Measurements from ENCODE around the gene NTMT2. TPM values are rescaled to one million over a fixed set of nuclear protein-coding genes. Genes with fewer than 3 reads are reported as not detected.

NTMT2 gene
- total RNA-seq, 1 donor from 2014 or later: not detected

GRCh38 chr1:170204121-170204520 lies 58.4 kb downstream of the NTMT2 start:
- DNase-seq: no peak
- TF ChIP-seq, protein P1, sequence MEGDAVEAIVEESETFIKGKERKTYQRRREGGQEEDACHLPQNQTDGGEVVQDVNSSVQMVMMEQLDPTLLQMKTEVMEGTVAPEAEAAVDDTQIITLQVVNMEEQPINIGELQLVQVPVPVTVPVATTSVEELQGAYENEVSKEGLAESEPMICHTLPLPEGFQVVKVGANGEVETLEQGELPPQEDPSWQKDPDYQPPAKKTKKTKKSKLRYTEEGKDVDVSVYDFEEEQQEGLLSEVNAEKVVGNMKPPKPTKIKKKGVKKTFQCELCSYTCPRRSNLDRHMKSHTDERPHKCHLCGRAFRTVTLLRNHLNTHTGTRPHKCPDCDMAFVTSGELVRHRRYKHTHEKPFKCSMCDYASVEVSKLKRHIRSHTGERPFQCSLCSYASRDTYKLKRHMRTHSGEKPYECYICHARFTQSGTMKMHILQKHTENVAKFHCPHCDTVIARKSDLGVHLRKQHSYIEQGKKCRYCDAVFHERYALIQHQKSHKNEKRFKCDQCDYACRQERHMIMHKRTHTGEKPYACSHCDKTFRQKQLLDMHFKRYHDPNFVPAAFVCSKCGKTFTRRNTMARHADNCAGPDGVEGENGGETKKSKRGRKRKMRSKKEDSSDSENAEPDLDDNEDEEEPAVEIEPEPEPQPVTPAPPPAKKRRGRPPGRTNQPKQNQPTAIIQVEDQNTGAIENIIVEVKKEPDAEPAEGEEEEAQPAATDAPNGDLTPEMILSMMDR (IDR thresholded peaks at IDR 0.05): no peak
- no peaks in the 10 kb centered on the region for H3K4me1 Mint-ChIP-seq

DNA sequence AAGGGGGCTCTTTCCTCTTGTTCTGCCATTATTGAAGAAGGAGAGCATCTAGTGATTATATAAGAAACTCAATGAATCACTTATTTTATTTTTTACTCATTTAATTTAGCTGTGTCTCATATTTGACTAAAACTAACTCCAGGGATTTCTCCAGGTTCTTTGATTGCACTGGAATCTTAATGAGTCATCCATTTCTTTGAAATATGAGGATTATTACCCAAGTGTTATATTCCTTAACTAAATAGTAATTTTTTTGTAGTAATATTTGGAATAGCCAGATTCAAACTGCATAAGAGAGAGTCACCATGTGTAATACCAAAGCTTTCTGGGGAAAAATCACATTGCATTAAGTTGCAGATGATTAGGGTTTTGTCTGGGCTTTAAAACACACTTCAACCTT lies 59.5 kb downstream of the NTMT2 start:
- DNase-seq (no peak), ATAC-seq (ENCODE audit: low read depth) (no peak)
- POLR2A ChIA-PET: no interaction called here
- no peak overlapping the region for H3K4me3 Mint-ChIP-seq
- no peak overlapping the region for H3K27ac Mint-ChIP-seq
- no peaks in the 10 kb centered on the region for H3K27me3 Mint-ChIP-seq
- H3K36me3 Mint-ChIP-seq (ENCODE audit: low read depth): no peaks in the 10 kb centered on the region
- intact Hi-C loops (cut with micrococcal nuclease): no loop called here
- TF ChIP-seq, protein P1 (IDR thresholded peaks at IDR 0.05): no peak
- CTCF ChIA-PET: no interaction called here
- H3K4me1 Mint-ChIP-seq: no peaks in the 10 kb centered on the region
- H3K9me3 Mint-ChIP-seq: peaks cover 9% of the 10 kb centered on the region

More at GRCh38 chr1:170204121-170204520, 58.4 kb downstream of the NTMT2 start:
- peaks cover 9% of the 10 kb centered on the region for H3K9me3 Mint-ChIP-seq
- intact Hi-C loops (cut with micrococcal nuclease): no loop called here
- no peak overlapping the region for H3K4me3 Mint-ChIP-seq
- no peak overlapping the region for H3K27ac Mint-ChIP-seq
- no peak for ATAC-seq (ENCODE audit: low read depth)
- POLR2A ChIA-PET: no interaction called here
- H3K36me3 Mint-ChIP-seq (ENCODE audit: low read depth): no peaks in the 10 kb centered on the region
- CTCF ChIA-PET: no interaction called here
- peaks cover 3% of the 10 kb centered on the region for H3K27me3 Mint-ChIP-seq

DNA sequence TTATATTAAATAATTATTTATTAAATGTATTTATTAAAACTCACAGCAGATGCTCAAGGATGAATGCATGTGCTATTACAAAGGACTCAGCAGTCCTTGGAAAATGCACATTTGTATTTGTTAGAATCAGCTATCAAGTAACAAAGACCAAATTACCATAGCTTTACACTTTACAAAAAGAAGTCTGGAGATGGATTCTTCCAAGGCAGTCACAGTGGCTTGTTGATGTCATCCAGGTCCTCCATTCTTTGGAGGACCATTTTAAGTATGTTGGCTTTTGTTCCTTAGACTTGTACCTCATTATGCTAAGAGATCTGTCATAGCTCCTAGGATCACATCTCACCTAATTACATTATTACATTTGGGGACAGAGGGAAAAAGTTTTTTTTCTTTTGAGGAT lies 63.4 kb downstream of the NTMT2 start:
- no peak overlapping the region for H3K27ac Mint-ChIP-seq
- intact Hi-C loops (cut with micrococcal nuclease): no loop called here
- H3K36me3 Mint-ChIP-seq (ENCODE audit: low read depth): no peaks in the 10 kb centered on the region
- peaks cover 9% of the 10 kb centered on the region for H3K9me3 Mint-ChIP-seq
- H3K27me3 Mint-ChIP-seq: peaks cover 1% of the 10 kb centered on the region
- POLR2A ChIA-PET: no interaction called here
- DNase-seq (no peak), ATAC-seq (ENCODE audit: low read depth) (no peak)
- TF ChIP-seq, protein P1 (IDR thresholded peaks at IDR 0.05): no peak
- H3K4me1 Mint-ChIP-seq: no peaks in the 10 kb centered on the region
- H3K4me3 Mint-ChIP-seq: no peak overlapping the region
- CTCF ChIA-PET: no interaction called here

DNA sequence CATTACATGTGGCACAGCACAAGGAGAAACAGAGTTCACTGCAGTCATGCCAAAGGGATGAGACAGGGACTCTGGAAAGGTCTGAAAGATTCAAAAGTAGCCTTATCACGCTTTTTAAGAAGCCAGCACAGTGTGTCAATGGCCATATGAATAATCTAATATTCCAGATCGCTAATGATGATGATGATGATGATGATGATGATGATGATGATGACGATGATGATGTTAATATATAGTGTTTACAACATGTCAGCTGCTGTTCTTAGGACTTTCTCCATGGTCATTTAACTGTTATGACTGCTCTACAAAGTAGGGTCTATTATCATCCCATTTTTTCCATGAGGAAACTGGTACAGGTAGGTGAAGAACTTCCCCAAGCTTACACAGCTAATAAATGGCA lies 64.4 kb downstream of the NTMT2 start:
- POLR2A ChIA-PET: no interaction called here
- CTCF ChIA-PET: no interaction called here
- no peak for DNase-seq
- ATAC-seq (ENCODE audit: low read depth): no peak
- Mint-ChIP-seq H3K4me3 (no peak overlapping the region), H3K9me3 (peaks cover 9% of the 10 kb centered on the region), H3K36me3 (ENCODE audit: low read depth) (no peaks in the 10 kb centered on the region), H3K27me3 (peaks cover 6% of the 10 kb centered on the region), H3K4me1 (no peaks in the 10 kb centered on the region), H3K27ac (no peak overlapping the region)
- TF ChIP-seq, protein P1 (IDR thresholded peaks at IDR 0.05): no peak
- intact Hi-C loops (cut with micrococcal nuclease): no loop called here

DNA sequence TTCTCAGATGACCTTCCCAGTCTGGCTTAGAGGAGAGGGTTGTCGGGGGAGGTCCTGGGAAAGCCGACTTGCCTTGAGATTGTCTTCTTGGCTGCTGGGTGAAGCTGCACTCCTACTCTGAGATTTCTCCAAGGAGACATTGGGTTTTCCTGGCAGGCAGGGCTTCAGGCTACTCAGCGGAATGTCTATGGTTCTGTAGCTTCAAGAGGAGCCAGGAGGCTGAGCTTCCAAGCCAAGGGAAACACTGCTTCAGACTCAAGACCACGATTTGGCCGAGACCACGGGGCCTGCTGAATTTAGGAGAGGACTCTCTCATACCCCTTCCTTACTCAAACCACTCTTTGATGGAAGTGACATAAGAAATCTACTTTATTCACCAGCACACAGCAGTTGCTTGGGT lies 67.8 kb downstream of the NTMT2 start:
- intact Hi-C loops (cut with micrococcal nuclease): no loop called here
- TF ChIP-seq, protein P1 (IDR thresholded peaks at IDR 0.05): no peak
- Mint-ChIP-seq H3K36me3 (ENCODE audit: low read depth) (no peaks in the 10 kb centered on the region), H3K4me3 (no peak overlapping the region), H3K27me3 (peaks cover 8% of the 10 kb centered on the region), H3K27ac (no peak overlapping the region), H3K9me3 (no peaks in the 10 kb centered on the region), H3K4me1 (no peaks in the 10 kb centered on the region)
- no peak for DNase-seq
- POLR2A ChIA-PET: no interaction called here
- ATAC-seq (ENCODE audit: low read depth): no peak
- CTCF ChIA-PET: no interaction called here
